Stimulated activated CD8-positive, alpha-beta memory T cell treated with anti-CD3 and anti-CD28 coated beads, Interleukin-2, amount 100 ng/mL, for 48 hours (primary cell): ENCODE data around the gene ATP1A1.

ENCODE experiments used
- DNase-seq, 2 donors: peaks; one replicate each; pipeline ENCODE4 v3.0.0-alpha.2; 2020; ENCODE audit warnings: low read depth in 2 of 2

The ATP1A1 gene

DNA sequence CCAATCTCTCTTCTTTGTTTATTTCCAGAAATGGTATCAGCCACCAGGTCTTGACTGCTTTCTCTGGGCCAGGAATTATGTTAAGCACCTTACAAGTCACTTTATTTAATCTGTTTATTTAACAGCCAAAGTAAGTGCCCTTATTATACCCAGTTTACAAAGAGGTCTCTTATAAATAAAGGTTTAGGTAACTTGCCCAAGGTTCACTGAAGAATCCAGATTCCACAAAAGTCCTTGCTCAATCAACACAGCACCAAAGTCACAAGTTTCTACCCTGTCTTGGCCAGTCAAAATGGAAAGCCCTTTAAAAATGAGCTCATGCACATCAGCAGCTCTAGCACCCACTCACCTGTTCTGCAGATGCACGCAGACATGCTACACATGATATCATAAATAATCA, 28.0 kb upstream of the ATP1A1 start:
- no peak for DNase-seq

DNA sequence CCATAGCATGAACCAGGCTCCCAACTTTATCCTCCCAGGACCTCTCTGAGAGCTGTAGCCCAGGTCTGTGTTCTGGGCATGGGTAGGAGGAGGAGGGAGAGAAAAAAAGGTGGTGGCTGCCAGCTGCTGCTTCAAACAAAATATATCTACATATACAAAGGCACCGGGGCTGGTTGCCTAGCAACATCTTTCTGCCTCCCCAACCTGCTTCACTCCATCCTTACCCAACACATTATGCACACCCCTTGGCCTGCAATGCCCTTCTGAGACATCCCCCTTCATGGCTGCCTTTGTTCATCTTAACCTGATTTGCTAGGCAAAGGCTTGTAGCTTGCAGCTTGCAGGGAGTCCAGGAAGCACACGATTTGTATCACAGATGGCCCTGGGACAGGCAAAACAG, 27.2 kb upstream of the ATP1A1 start:
- DNase-seq: no peak

DNA sequence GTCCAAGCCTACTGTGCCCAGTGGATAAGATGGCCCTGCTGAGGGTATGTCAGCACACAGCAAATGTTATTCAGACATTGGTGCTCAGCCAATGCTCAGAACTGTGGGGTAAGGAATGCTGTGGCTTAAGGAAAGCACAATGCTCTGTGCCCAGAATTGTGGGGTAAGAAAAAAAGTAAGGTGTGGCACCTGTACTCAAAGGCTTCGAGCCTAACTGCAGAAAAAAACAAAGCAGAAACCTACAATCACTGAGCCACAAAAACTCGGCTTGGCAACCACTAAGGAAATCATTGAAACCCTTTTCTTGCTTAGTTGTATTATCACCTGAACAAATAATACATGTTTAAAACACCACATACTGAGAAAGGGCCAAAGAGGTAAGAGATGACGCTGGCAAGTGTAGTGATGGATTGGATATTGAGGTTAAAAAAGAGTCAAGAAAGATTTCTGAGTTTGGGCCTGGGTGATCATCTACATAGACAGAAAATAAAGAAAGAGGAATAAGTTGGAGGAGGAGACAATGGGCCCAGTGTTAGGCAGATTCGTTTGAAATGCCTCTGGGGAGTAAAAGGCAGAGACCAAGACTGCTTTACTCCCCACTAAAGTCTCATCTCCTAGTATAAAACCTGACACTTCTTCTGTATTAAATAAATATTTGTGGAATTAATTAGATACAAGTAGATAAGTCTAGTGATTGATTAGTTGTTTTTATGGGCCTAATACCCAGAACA, 25.9 kb upstream of the ATP1A1 start:
- DNase-seq: no peak

DNA sequence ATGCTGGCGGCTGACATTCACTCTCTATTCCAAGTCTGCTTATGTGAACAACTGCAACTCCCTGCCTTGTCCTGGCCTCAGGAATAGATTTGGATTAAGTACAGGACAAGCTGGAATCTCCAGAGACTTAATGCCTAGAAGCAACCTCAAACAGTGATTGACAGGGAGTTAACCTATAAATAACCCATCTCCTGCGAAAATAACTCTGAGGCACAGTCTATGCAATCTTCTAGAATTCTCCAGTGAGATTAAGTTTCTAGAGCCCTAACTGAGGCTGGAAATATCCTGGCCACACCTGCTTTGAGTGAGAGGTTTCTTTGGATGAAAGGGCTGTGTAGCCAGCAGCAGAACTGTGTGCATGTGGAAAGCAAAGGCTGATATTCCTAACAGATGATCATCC, 25.3 kb upstream of the ATP1A1 start:
- DNase-seq: no peak

DNA sequence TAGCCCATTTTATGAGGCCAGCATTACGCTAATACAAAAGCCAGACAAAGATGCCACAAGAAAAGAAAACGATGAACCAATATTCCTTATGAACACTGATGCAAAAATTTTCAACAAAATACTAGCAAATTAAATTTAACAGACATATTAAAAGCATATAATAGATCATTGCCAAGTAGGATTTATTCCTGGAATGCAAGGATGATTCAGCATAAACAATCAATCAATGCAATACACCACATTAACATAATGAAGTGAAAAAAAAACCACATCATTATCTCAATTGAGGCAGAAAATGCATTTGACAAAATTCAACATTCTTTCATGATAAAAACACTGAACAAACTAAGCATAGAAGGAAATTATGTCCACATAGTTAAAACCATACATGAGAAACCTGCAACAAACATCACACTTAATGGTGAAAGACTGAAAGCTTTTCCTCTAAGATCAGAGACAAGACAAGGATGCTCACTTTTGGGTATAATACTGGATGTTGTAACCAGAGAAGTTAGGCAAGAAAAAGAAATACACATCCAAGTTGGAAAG, 22.9 kb upstream of the ATP1A1 start:
- DNase-seq: no peak

DNA sequence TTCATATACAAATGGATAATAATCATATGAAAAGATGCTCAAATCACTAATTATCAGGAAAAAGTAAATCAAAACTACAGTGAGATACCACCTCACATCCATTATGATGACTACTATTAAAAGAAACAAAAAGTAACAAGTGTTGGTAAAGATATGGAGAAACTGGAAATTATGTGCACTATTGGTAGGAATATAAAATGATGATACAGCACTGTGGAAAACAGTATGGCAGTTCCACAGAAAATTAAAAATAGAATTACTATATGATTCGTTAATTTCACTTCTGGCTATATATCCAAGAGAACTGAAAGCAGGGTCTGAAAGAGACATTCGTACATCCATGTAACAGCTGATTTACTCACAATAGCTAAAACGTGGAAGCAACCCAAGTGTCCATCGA, 21.1 kb upstream of the ATP1A1 start:
- DNase-seq: no peak

DNA sequence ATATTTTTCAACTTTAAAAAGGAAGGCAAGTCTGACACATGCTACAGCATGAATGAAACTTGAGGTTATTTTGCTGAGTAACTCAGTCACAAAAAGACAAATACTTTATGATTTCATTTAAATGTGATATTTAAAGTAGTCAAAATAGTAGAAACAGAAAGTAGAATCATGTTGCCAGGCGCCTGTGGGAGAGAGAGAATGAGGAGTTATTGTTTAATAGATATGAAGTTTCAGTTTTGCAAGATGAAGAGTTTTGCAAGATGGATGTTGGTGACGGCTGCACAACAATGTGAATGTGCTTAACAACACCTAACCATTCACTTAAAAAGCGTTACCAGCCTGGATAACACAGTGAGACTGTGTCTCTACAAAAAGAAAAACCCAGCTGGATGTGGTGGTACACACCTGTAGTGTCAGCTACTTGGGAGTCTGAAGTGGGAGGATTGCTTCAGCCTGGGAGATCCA, 20.7 kb upstream of the ATP1A1 start:
- DNase-seq: no peak

DNA sequence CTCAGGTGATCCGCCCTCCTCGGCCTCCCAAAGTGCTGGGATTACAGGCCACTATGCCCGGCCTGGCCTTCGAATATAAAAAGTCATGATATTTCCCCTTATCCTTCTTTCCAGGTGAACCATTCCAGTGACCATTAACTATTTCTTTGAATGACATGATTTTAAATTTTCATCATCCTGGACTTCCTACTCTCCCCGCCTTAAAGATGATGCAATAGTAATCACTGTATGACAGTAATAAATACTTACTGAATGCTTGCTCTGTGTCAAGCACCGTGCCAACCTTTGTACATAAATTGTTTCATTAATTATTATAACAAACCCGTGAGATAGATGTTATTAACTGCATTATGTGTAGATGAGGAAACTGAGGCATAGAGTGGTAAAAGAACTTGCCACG, 19.9 kb upstream of the ATP1A1 start:
- no peak for DNase-seq

DNA sequence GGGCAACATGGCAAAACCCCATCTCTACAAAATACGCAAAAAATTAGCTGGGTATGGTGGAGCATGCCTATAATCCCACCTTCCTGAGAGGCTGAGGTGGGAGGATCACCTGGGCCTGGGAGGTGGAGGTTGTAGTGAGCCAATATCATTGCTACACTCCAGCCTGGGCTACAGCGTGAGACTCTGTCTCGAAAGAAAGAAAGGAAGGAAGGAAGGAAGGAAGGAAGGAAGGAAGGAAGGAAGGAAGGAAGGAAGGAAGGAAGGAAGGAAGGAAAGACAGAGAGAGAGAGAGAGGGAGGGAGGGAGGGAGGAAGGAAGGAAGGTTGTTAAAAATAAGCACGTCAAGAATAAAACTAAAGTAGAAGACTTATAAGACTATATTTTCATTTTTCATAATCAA, 17.0 kb upstream of the ATP1A1 start:
- no peak for DNase-seq

DNA sequence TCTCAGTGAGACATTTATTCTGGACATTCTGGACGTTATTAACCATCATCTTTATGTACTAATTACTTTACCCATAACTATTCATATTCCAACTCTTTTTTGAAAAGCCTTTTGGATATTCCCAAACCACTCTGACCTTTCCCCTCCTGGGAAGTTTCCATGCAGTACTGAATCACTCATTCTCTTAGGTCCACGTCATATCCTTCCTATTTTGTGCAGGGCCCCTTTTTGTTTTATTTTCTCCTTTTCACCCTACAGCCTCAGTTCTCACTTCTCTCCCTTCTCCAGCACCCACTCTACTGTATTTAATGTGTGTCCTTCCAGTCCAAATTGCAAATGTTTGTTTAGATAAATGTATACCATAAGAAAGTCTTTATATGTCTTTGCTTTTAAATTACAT, 16.4 kb upstream of the ATP1A1 start:
- DNase-seq: no peak

DNA sequence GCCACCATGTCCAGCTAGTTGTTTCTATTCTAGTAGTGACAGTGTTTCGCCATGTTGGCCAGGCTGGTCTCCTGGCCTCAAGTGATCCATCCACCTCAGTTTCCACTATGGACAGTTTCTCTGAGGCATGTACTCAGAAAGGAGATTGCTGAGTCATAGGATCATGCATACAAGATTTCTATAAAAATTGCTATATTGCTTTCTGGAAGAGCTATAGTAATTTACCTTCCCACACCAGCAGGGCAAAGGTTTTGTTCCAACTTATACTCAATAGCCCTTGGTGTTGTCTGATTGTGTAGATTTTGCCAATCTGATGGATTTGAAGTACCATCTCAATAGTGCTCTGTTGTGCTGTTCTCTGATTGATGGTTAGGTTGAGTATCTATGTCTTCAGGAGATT, 15.6 kb upstream of the ATP1A1 start:
- no peak for DNase-seq

DNA sequence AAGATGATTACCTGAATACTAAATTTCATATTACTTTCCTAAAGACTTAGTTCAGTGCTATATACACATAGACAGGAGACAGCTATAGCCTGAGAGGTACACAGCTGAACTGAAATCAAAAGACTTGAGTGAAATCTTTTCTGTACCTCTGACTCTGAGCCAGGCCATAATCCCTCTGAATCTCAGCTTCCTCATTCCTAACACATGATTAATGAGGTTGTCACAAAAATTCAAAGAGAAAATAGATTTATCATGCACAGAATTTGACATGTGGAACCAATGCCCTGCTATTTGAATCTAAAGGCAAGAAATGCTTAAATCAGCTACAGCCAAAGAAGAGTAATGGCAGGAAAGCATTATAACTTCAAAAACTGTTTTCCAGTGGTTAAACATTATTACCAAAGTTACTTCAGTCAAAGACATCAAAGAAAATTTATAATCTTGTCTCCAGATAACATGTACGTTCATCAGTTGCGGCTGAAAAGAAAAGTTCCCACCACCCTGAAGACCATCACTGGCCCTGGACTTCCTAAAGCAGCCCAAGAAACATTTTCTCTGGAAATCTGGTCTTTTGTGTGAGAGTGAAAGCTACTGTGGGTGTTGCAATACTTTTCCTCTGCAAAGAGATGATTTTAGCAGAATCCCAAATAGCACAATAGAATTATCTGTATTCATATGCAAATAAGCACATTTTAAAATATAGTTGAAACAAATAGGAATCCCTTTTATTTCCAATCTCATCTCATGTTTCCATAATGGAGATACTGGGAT, 13.8 kb upstream of the ATP1A1 start:
- no peak for DNase-seq

DNA sequence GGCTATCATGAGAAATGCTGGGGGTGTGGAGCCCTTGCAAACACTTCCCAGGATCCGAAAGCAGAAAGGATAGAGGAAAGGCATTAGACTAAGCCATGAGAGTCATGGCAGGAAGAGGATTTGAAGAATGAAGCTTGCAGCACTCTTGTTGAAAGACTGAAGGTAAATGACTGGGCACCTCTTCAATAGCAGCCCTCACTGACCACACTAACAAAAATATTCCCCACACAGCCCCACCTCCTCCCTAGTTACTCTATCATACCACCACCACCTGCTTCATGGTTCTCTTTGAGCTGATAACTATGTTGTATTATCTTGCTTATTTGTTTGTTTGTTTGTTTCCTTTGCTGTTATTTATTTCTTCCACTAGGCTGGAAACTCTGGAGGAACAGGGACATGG, 13.2 kb upstream of the ATP1A1 start:
- no peak for DNase-seq

DNA sequence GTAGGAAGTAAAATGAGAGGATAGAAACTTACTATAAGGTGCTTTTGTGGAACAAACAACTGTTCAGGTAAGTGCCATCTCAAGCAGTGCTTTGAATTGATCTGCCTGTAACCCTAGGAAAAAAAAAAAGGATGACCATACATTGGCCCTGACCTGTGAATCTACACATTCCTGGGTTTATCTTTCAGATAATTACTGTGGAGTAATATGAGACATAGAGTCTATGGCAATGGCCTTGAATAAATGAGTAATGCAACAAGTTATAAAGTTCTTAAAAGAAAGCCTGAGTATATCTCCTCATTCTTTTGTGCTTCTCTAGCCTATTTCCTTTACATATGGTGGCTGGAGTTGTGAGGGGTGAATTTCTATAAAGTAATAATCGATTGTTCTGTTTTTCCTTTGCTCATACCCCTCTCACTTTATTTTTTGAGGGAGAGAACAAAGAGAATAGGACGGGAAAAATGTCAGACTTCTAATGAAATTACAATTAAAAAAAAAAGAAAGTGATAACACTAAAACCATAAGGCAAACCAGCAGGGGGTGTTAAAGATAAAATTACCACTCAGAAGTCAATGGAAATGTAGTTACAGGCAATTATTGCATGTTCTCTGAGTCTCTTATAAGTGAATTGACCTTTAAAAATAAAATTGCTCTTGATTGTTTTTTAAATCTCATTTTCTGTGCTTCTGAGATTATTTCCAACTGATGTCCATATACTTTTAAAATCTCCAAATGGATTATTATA, 12.4 kb upstream of the ATP1A1 start:
- no peak for DNase-seq

DNA sequence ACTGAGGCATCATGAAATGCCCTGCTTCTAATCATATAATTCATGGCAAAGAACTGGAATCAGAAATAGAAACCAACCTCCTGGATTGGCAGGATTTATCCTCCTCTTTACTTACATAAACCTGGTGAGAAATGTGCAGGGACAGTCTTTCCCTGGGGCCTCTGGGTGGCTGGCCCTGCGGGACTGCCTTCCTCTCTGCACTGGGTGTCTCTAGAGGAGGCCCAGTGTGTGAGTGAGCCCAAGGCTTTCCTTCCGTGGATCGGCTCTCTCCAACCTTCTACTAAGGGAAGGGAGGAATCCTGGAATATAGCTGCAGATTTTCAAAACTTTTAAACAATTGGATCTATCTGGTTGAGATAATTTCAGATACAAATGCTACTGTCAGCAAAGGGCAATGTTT, 11.4 kb upstream of the ATP1A1 start:
- no peak for DNase-seq

DNA sequence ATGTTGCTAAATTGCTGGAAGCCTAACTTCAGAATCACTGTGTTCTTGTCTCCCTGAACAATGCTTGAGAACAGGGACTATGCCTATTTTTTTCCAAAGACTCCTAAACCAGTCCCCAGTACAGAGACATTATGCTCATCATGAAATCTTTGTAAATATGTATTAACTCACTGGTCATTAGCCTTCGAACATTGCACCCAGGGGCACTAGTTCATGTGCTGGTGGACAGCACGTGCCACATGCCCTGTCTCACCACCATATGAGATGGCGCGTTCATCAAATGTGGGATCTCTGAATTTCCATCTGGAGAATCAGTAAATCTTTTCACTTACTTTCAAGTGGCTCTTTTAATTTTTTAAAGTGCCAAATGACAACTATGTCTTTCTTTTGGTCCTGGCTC, 11.0 kb upstream of the ATP1A1 start:
- DNase-seq: no peak

DNA sequence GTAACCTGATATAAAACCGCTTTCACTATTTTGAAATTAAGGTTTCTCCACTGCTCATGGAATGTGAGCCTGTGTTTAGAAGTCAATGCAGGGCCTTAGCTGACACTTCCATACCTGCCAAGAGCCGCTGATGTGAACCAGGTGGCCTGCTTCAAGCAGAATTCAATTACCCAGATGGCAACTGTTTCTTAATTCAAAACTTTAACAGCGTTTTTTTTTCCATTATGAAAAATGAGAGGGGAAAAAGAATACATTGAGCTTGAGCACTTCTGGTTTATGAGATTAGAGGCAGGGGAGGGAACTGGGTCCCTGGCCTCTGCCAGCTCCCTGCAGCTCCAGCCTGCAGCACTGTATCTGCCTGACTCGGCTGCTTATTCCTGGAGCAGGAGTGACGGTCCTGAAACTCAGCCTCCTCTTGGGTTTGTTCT, 7.7 kb upstream of the ATP1A1 start:
- DNase-seq: no peak

DNA sequence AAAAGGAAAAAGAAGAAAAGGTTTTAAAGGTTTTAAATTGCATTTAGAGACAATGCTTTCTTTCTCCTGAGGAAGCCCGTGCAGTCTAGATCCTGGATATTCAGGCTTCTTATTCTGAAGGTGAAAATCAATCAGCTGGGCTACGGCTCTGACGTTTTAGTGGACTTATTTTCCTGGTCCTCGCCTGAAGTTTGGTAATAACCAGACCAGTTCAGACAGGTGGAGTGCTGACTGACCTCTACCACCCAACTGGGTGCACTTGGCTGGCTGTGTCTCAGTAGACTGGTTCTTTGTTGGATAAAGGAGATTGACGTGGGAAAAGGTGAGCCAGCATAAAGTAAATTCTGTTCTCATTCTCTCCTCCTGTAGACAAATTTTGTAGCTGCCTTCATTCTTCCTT, 7.2 kb upstream of the ATP1A1 start:
- DNase-seq: no peak

DNA sequence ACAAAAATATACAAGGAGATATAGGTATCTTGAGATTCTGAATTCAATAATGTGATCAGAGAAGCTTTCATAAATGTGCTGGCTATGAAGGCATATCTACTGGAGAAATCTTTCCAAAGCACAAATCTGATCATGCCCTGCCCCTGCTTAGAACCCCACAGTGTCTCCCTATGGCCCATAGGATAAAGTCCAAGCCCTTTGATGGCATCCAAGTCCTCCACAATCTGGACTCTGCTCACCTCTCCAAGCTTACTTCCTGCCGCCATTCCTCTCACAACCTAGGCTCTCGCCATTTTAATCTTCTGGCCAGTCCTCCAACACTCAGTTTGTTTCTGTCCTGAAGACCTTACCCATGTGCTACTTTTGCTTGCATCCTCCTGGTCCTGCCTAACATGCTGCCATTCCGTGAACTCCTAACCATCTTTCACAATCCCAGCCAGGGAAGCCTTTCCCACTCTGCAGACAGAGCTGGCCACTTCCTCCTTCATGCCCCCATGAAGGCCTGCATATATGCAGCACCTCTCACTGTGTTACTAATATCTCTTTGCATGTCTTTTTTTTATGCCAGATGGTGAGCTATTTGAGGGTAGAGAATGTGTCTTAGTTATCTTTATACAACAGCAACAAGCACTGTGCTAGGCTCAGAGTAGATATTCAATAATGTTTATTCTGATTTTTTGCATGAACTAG, 5.6 kb upstream of the ATP1A1 start:
- DNase-seq: no peak

DNA sequence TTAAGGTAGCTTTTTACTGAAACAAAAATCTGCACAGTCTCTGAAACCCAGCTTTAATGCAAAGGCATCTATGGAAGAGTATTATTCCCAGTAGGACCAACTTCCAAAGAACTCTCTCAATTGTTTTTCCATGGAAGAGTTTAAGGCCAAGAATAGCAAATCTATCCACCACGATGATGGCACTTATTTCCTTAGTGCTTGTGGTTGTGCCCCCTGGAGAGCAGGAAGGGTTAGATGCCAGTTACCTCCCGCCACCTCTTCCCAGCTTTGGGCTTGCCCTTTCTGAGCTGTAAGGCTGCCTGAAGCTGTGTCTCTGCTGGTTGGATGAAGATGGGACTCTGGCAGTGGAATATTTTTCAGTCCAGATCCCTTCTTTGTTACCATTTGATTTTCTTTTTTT, 4.8 kb upstream of the ATP1A1 start:
- no peak for DNase-seq

DNA sequence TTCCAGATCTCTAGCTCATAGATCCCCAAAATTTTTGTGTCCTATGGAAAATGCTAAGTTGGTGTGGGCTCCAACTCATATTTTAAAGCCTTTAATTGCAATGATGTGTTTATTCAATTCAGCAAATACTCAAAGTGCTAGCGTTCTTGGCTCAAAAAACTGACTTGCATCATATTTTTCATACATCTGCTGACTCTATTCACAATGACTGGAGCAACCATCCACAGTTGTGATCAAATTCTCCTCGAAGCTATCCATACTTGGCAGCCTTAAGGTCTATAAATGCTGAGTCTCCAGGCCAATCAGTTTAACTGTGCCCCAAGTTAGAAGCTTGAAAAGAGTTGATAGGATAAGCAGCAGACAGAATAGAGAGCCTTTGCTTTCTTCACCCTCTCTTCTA, 2.9 kb upstream of the ATP1A1 start:
- no peak for DNase-seq

DNA sequence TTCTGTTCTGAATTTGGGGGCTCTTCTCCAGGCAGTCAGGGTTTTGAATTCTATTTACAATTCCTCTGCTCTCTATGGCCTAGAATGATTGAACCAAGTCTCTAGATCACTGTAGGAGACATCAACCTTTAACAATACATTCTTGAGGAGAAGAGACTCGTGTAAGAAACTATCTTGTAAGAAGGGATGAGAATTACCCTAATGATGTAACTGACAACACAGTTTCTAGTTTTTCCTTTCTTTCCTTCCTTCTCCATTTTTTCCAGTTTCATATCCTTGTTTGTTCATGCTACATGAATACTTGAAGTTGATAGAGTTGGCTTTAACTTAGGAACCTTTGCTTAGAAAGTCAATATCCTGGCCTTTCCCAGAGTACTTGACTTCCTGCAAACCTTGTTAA, 1.3 kb upstream of the ATP1A1 start:
- DNase-seq: no peak
